OCI-LY1 (cell line): Measurements from ENCODE around the gene EDEM1.

Source experiments
- H2AFZ ChIP-seq: fragments of 200-600 bp; sonication (generic), shearing (Covaris generic); 2 replicates; pipeline ENCODE4 v1.6.0; 2014; ENCODE audit warnings: antibody characterized with exemption, mild to moderate bottlenecking, low read length
- H3F3A ChIP-seq: fragments of 200-600 bp; sonication (generic), shearing (Covaris generic); 2 replicates; pipeline ENCODE4 v1.6.0; 2014; ENCODE audit warnings: mild to moderate bottlenecking, antibody characterized with exemption, low read length, moderate library complexity; ENCODE audit not compliant: insufficient read depth
- H3K27ac ChIP-seq: fragments of 200-600 bp; sonication (generic); 2 replicates; pipeline ENCODE4 v1.5.1; 2014; ENCODE audit warnings: low read length, mixed run types, mild to moderate bottlenecking, low read depth; ENCODE audit not compliant: poor library complexity, severe bottlenecking
- H3K27me3 ChIP-seq: fragments of 200-600 bp; sonication (generic); 2 replicates; pipeline ENCODE4 v1.6.0; 2014; ENCODE audit warnings: antibody characterized with exemption, mild to moderate bottlenecking, low read length, moderate library complexity; ENCODE audit not compliant: insufficient read depth
- H3K36me3 ChIP-seq: fragments of 200-600 bp; sonication (generic); 2 replicates; pipeline ENCODE4 v1.6.1; 2014; ENCODE audit warnings: mild to moderate bottlenecking, antibody characterized with exemption, low read length, moderate library complexity, mixed read lengths; ENCODE audit not compliant: insufficient read depth
- H3K4me1 ChIP-seq: fragments of 200-600 bp; sonication (generic); 2 replicates; pipeline ENCODE4 v1.5.1; 2014; ENCODE audit warnings: mild to moderate bottlenecking, low read length, moderate library complexity; ENCODE audit not compliant: insufficient read depth, severe bottlenecking
- H3K4me2 ChIP-seq: fragments of 200-600 bp; sonication (generic), shearing (Covaris generic); 2 replicates; pipeline ENCODE4 v1.6.1; 2014; ENCODE audit warnings: low read length
- H3K4me3 ChIP-seq: fragments of 200-600 bp; sonication (generic); 2 replicates; pipeline ENCODE4 v1.5.1; 2014; ENCODE audit warnings: low read length, low read depth, mild to moderate bottlenecking, mixed read lengths; ENCODE audit not compliant: poor library complexity, severe bottlenecking
- H3K79me2 ChIP-seq: fragments of 200-600 bp; shearing (Covaris generic); 2 replicates; pipeline ENCODE4 v1.6.1; 2016; ENCODE audit warnings: mixed run types, low read length, mixed read lengths; ENCODE audit not compliant: insufficient read depth
- H3K9ac ChIP-seq: fragments of 200-600 bp; sonication (generic), shearing (Covaris generic); 2 replicates; pipeline ENCODE4 v1.6.1; 2014; ENCODE audit warnings: mild to moderate bottlenecking, low read length, mixed read lengths
- H3K9me2 ChIP-seq: fragments of 200-600 bp; sonication (generic), shearing (Covaris generic); 2 replicates; pipeline ENCODE4 v1.6.1; 2014; ENCODE audit warnings: low read depth, mild to moderate bottlenecking, low read length, mixed read lengths
- H3K9me3 ChIP-seq: fragments of 200-600 bp; shearing (Covaris generic); 2 replicates; pipeline ENCODE4 v1.6.1; 2014; ENCODE audit warnings: low read length, mixed read lengths
- H4K20me1 ChIP-seq: fragments of 200-600 bp; sonication (generic), shearing (Covaris generic); 2 replicates; pipeline ENCODE4 v1.6.0; 2016; ENCODE audit warnings: mild to moderate bottlenecking, low read length; ENCODE audit not compliant: insufficient read depth
- CTCF ChIP-seq: fragments of 200-600 bp; sonication (generic), shearing (Covaris generic); IDR thresholded peaks from 2 replicates; pipeline ENCODE4 v1.5.1; 2017; ENCODE audit warnings: mild to moderate bottlenecking, antibody characterized with exemption, low read length, moderate library complexity, mixed read lengths
- EZH2 ChIP-seq: fragments of 200-600 bp; sonication (generic), shearing (Covaris generic); IDR thresholded peaks from 2 replicates; pipeline ENCODE4 v1.8.0; 2017; ENCODE audit warnings: borderline replicate concordance, mixed run types, mild to moderate bottlenecking, antibody characterized with exemption, low read length, moderate library complexity, mixed read lengths

Gene EDEM1

DNA sequence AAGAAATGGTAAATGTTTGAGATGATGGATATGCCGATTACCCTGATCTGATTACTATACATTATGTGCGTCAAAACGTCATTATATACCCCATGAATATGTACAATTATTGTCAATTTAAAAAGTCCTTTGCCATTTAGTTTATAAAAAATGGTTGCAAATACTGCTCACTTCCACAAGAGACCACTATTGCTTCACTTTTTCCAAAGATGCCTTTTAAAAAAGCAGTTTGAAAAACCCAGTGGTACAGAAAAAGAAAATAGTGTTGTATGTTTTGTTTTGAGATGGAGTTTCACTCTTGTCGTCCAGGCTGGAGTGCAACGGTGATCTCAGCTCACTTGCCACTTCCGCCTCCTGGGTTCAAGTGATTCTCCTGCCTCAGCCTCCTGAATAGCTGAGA lies 39.3 kb downstream of the EDEM1 start:
- H3K9ac ChIP-seq = no peak overlapping the region

GRCh38 chr3:5227812-5228211 lies 40.3 kb downstream of the EDEM1 start:
- H2AFZ ChIP-seq = no peak overlapping the region
- no peaks in the 10 kb centered on the region for H3K27me3 ChIP-seq
- H3K9me2 ChIP-seq = no peaks in the 10 kb centered on the region
- H3K79me2 ChIP-seq = no peaks in the 10 kb centered on the region
- H3K9ac ChIP-seq = no peak overlapping the region
- H3K36me3 ChIP-seq = no peaks in the 10 kb centered on the region
- no peaks in the 10 kb centered on the region for H3K4me1 ChIP-seq
- H3K27ac ChIP-seq = no peak overlapping the region
- no peaks in the 10 kb centered on the region for H4K20me1 ChIP-seq
- H3K9me3 ChIP-seq = no peaks in the 10 kb centered on the region
- TF ChIP-seq CTCF (no peak), EZH2 (no peak)
- no peak overlapping the region for H3K4me2 ChIP-seq
- no peaks in the 10 kb centered on the region for H3F3A ChIP-seq
- no peak overlapping the region for H3K4me3 ChIP-seq

More for the DNA sequence above, 39.3 kb downstream of the EDEM1 start:
- Histone ChIP-seq H3K4me1 (no peaks in the 10 kb centered on the region), H3K79me2 (no peaks in the 10 kb centered on the region), H3K4me2 (no peak overlapping the region), H3K9me3 (no peaks in the 10 kb centered on the region), H3K9me2 (no peaks in the 10 kb centered on the region), H3K27ac (no peak overlapping the region), H3K27me3 (no peaks in the 10 kb centered on the region), H3K36me3 (peaks cover 3% of the 10 kb centered on the region; the same call in 1 of the 2 replicates), H3F3A (no peaks in the 10 kb centered on the region), H3K4me3 (no peak overlapping the region), H2AFZ (no peak overlapping the region), H4K20me1 (no peaks in the 10 kb centered on the region)
- peak; percentile 46 for TF ChIP-seq CTCF
- TF ChIP-seq EZH2 = no peak

DNA sequence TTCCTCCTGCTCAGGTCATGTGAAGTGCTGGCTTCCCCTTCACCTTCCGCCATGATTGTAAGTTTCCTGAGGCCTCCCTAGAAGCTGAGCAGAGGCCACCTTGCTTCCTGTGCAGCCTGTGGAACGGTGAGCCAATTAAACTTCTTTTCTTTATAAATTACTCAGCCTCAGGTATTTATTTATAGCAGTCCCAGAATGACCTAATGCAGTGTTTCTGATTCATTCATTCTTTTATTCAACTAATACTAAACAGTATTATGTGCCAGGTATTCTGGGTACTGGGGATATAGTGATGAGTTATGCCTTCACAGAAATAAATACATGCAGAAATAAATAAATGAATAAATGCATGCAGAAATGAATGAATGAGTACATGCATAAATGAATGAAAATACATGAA lies 41.9 kb downstream of the EDEM1 start:
- H3K4me3 ChIP-seq = no peak overlapping the region
- no peaks in the 10 kb centered on the region for H4K20me1 ChIP-seq
- H3K9me3 ChIP-seq = no peaks in the 10 kb centered on the region
- H3K27me3 ChIP-seq = no peaks in the 10 kb centered on the region
- no peaks in the 10 kb centered on the region for H3F3A ChIP-seq
- no peak for TF ChIP-seq EZH2
- TF ChIP-seq CTCF = no peak
- no peaks in the 10 kb centered on the region for H3K4me1 ChIP-seq
- H3K79me2 ChIP-seq = no peaks in the 10 kb centered on the region
- H3K36me3 ChIP-seq = no peaks in the 10 kb centered on the region
- H3K27ac ChIP-seq = no peak overlapping the region
- H3K9me2 ChIP-seq = no peaks in the 10 kb centered on the region
- H2AFZ ChIP-seq = no peak overlapping the region
- H3K4me2 ChIP-seq = no peak overlapping the region
- no peak overlapping the region for H3K9ac ChIP-seq
